DOHH2 (cell line): ENCODE measurements around the gene BUD23.

Experiments
- CTCF ChIP-seq: fragments of 200-600 bp; sonication (generic); IDR thresholded peaks from one replicate; pipeline ENCODE4 v1.5.1; 2014; ENCODE audit warnings: antibody characterized with exemption, mild to moderate bottlenecking, low read depth, low read length; ENCODE audit not compliant: poor library complexity, severe bottlenecking
- EZH2phosphoT487 ChIP-seq: fragments of 200-600 bp; sonication (generic); IDR thresholded peaks from 2 replicates; pipeline ENCODE4 v1.6.1; 2017; ENCODE audit warnings: borderline replicate concordance, mild to moderate bottlenecking, antibody characterized with exemption, low read length, moderate library complexity, mixed read lengths

- TF ChIP-seq CTCF: no peak
- no peak for TF ChIP-seq EZH2phosphoT487
Measured at GRCh38 chr7:73715648-73716317, 32.4 kb downstream of the BUD23 start.
